K562 (cell line): ENCODE data around the gene SORCS2.

Experiments
- CTCF ChIP-seq, 3 experiments: IDR thresholded peaks in 2 of 3; conservative IDR thresholded peaks in 1 of 3; 2 replicates each; pipeline ENCODE4 v1.5.1; 2011 to 2012; ENCODE audit warnings: low read length in 3 of 3, mild to moderate bottlenecking in 3 of 3, control low read depth in 2 of 3, improper control_type of control experiment in 1 of 3, inconsistent platforms in 1 of 3, low read depth in 1 of 3, mixed read lengths in 1 of 3, moderate library complexity in 1 of 3; ENCODE audit not compliant: insufficient read depth in 2 of 3
- FOSL1 ChIP-seq: fragments of 200-800 bp; sonication (Bioruptor generic); conservative IDR thresholded peaks from 2 replicates; pipeline ENCODE4 v1.6.1; 2016; ENCODE audit warnings: missing genetic modification characterization, missing compliant biosample characterization
- MYC ChIP-seq, 2 experiments: fragments of 250-450 bp in 1 of 2; sonication (Bioruptor Pico) in 1 of 2; IDR thresholded peaks; 2 replicates each; pipeline versions ENCODE4 v1.5.1 to v1.6.1; 2012 to 2021; ENCODE audit warnings: low read depth in 2 of 2, borderline replicate concordance in 1 of 2, improper control_type of control experiment in 1 of 2, low read length in 1 of 2, mild to moderate bottlenecking in 1 of 2, moderate library complexity in 1 of 2

GRCh38 chr4:7526491-7526890 lies 334.2 kb downstream of the SORCS2 start:
- no peak for TF ChIP-seq MYC (IDR thresholded peaks at IDR 0.05; ENCODE audit: low read depth, low read length)
- TF ChIP-seq MYC (CRISPR knock-in tag; IDR thresholded peaks at IDR 0.05; ENCODE audit: borderline replicate concordance, low read depth), result no peak
- TF ChIP-seq CTCF (IDR thresholded peaks at IDR 0.05 in 2 of 3, conservative IDR thresholded peaks at IDR 0.05 in 1 of 3; ENCODE audit: insufficient read depth in 2 of 3, low read depth in 1 of 3, low read length in 3 of 3), result peak in 1 of 3 experiments; percentile 43; a peak in 1 of 6 replicates
- TF ChIP-seq FOSL1 (tag), result no peak
